DOHH2 (cell line): Measurements from ENCODE around the gene HK2.

ENCODE experiments used
- H3F3A ChIP-seq: fragments of 200-600 bp; sonication (generic), shearing (Covaris generic); 2 replicates; pipeline ENCODE4 v1.6.0; 2016; ENCODE audit warnings: antibody characterized with exemption, mild to moderate bottlenecking; ENCODE audit not compliant: control insufficient read depth, insufficient read depth
- H3K27ac ChIP-seq: fragments of 200-600 bp; sonication (generic); 2 replicates; pipeline ENCODE4 v1.5.1; 2014; ENCODE audit warnings: low read depth, mild to moderate bottlenecking, low read length, moderate library complexity
- H3K27me3 ChIP-seq: fragments of 200-600 bp; sonication (generic); 2 replicates; pipeline ENCODE4 v1.6.1; 2014; ENCODE audit warnings: mild to moderate bottlenecking, low read length, mixed read lengths; ENCODE audit not compliant: control insufficient read depth
- H3K36me3 ChIP-seq: fragments of 200-600 bp; sonication (generic); 2 replicates; pipeline ENCODE4 v1.6.1; 2014; ENCODE audit warnings: mild to moderate bottlenecking, low read length, moderate library complexity, mixed read lengths; ENCODE audit not compliant: control insufficient read depth
- H3K4me1 ChIP-seq: fragments of 200-600 bp; sonication (generic); 2 replicates; pipeline ENCODE4 v1.6.1; 2014; ENCODE audit warnings: mild to moderate bottlenecking, low read length, mixed read lengths; ENCODE audit not compliant: control insufficient read depth
- H3K4me2 ChIP-seq: fragments of 200-600 bp; sonication (generic); 2 replicates; pipeline ENCODE4 v1.6.0; 2014; ENCODE audit warnings: mild to moderate bottlenecking, low read length, moderate library complexity
- H3K4me3 ChIP-seq: fragments of 200-600 bp; sonication (generic); 2 replicates; pipeline ENCODE4 v1.5.1; 2014; ENCODE audit warnings: mild to moderate bottlenecking, low read length, mixed read lengths
- H3K79me2 ChIP-seq: fragments of 200-600 bp; sonication (generic); 2 replicates; pipeline ENCODE4 v1.6.1; 2014; ENCODE audit warnings: mild to moderate bottlenecking, low read length, mixed read lengths; ENCODE audit not compliant: control insufficient read depth
- H3K9me2 ChIP-seq: fragments of 200-600 bp; sonication (generic); replicated peaks from 2 replicates; pipeline ENCODE4 v1.6.1; 2014; ENCODE audit warnings: mild to moderate bottlenecking, low read length, mixed read lengths; ENCODE audit not compliant: control insufficient read depth
- H3K9me3 ChIP-seq: fragments of 200-600 bp; sonication (generic); 2 replicates; pipeline ENCODE4 v1.6.1; 2014; ENCODE audit warnings: antibody characterized with exemption, low read length, mixed read lengths; ENCODE audit not compliant: control insufficient read depth, insufficient read depth
- H4K20me1 ChIP-seq: fragments of 200-600 bp; sonication (generic); 2 replicates; pipeline ENCODE4 v1.6.0; 2014; ENCODE audit warnings: low read depth, mild to moderate bottlenecking, antibody characterized with exemption, low read length, moderate library complexity; ENCODE audit not compliant: control insufficient read depth, insufficient read depth
- EZH2phosphoT487 ChIP-seq: fragments of 200-600 bp; sonication (generic); IDR thresholded peaks from 2 replicates; pipeline ENCODE4 v1.6.1; 2017; ENCODE audit warnings: borderline replicate concordance, mild to moderate bottlenecking, antibody characterized with exemption, low read length, moderate library complexity, mixed read lengths
- TF ChIP-seq, protein P1 (sequence below): fragments of 200-600 bp; sonication (generic); IDR thresholded peaks from one replicate; pipeline ENCODE4 v1.5.1; 2014; ENCODE audit warnings: antibody characterized with exemption, mild to moderate bottlenecking, low read depth, low read length; ENCODE audit not compliant: poor library complexity, severe bottlenecking

Gene HK2

DNA sequence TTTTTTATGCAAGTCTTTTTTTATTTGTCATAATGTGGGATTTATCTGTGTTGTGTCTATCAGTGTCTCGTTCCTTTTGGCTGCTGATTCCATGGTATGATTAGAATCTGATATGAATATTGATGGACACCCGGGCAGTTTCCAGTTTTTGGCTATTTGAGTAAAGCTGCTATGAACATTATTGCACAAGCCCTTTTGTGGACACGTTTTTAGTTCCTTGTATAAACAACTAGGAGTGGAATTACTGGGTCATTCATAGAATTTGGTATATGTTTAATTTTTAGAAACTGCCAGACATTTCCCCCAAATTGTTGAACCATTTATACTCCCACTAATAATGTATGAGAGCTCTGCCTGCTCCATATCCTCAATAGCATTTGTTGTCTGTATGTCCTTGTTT, 26.6 kb downstream of the HK2 start:
- Histone ChIP-seq H3K9me3 (no peaks in the 10 kb centered on the region), H3K4me1 (peaks cover 15% of the 10 kb centered on the region), H3K79me2 (peaks cover 94% of the 10 kb centered on the region), H3K36me3 (peaks cover 85% of the 10 kb centered on the region), H4K20me1 (peaks cover 18% of the 10 kb centered on the region), H3K27me3 (no peaks in the 10 kb centered on the region), H3K4me2 (no peak overlapping the region), H3K27ac (no peak overlapping the region), H3K4me3 (no peak overlapping the region), H3K9me2 (no peaks in the 10 kb centered on the region), H3F3A (no peaks in the 10 kb centered on the region)
- TF ChIP-seq, protein P1, sequence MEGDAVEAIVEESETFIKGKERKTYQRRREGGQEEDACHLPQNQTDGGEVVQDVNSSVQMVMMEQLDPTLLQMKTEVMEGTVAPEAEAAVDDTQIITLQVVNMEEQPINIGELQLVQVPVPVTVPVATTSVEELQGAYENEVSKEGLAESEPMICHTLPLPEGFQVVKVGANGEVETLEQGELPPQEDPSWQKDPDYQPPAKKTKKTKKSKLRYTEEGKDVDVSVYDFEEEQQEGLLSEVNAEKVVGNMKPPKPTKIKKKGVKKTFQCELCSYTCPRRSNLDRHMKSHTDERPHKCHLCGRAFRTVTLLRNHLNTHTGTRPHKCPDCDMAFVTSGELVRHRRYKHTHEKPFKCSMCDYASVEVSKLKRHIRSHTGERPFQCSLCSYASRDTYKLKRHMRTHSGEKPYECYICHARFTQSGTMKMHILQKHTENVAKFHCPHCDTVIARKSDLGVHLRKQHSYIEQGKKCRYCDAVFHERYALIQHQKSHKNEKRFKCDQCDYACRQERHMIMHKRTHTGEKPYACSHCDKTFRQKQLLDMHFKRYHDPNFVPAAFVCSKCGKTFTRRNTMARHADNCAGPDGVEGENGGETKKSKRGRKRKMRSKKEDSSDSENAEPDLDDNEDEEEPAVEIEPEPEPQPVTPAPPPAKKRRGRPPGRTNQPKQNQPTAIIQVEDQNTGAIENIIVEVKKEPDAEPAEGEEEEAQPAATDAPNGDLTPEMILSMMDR: no peak
- no peak for TF ChIP-seq EZH2phosphoT487

DNA sequence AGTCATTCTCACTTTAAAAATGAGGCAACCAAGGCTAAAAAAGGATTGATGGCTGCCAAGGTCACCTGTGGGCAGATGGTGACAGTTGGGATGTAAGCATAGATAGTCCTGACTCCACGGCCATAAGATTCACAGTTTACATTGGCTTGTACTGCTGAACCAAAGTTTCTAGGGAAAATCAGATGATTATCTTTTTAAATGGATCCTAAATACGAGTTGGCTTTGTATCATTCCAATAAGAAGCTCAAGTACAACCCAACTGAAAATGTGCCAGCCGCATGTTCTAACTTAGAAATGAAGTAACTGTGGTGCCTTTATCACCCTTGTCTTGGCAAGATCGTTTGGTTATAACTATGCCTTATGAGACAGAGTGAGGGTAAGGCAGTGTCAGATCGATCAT, 27.6 kb downstream of the HK2 start:
- Histone ChIP-seq H3F3A (no peaks in the 10 kb centered on the region), H3K79me2 (peaks cover 98% of the 10 kb centered on the region), H3K4me1 (peaks cover 25% of the 10 kb centered on the region), H3K27ac (no peak overlapping the region), H3K27me3 (no peaks in the 10 kb centered on the region), H3K36me3 (peaks cover 80% of the 10 kb centered on the region), H4K20me1 (peaks cover 27% of the 10 kb centered on the region), H3K4me2 (no peak overlapping the region), H3K9me3 (no peaks in the 10 kb centered on the region), H3K4me3 (no peak overlapping the region), H3K9me2 (no peaks in the 10 kb centered on the region)
- TF ChIP-seq, protein P1: no peak
- TF ChIP-seq EZH2phosphoT487: no peak

DNA sequence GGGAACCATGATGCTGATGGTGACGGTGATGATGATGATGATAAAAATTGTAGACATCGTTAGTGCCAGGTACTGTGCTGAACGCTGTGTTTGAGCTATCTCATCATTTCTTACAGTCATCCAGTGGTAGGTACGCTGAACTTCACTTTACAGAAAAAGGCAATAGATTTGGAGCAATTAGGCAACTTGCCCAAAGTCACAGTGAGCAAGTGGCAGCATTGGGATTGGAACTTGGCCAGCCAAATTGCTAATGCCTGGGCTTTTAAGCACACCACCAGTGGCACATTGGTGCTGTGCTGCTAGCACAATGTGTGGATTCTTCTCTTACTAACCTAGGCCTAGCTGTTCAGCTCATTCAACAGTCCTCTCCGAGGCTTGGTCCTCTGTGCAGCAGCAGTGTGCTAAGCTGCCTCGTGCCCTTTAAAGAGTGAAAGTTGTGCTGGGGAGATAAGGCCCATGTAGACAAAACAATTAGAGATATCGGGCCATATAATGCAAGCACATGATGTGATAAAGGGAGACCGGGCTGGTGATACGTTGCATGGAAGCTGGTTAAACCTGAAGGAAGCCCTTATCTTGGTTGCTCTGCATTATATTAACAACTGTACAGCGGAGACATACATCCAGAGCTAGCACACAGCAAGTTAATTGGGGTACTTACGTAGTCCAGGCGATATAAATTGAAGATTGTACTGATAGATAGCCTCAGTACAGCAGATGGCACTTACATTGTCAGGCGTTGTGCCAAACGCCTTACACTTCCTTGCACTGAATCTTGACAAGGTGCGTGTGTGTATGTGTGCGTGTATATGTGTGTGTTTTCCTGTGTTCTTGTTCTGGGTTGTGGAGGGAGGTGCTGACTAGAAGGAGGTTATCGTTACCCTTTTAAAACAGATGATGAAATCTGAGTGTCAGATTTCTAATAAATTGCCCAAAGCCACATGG, 28.4 kb downstream of the HK2 start:
- H3K79me2 ChIP-seq: peaks cover 98% of the 10 kb centered on the region
- peaks cover 30% of the 10 kb centered on the region for H3K4me1 ChIP-seq
- H3F3A ChIP-seq: no peaks in the 10 kb centered on the region
- no peaks in the 10 kb centered on the region for H3K9me3 ChIP-seq
- H3K4me2 ChIP-seq: no peak overlapping the region
- H3K27me3 ChIP-seq: no peaks in the 10 kb centered on the region
- no peaks in the 10 kb centered on the region for H3K9me2 ChIP-seq
- H3K36me3 ChIP-seq: peaks cover 80% of the 10 kb centered on the region
- TF ChIP-seq, protein P1: no peak
- no peak for TF ChIP-seq EZH2phosphoT487
- peaks cover 19% of the 10 kb centered on the region for H4K20me1 ChIP-seq
- no peak overlapping the region for H3K4me3 ChIP-seq
- H3K27ac ChIP-seq: no peak overlapping the region
